GM21619 (cell line): ENCODE measurements around the gene MAGI2.
"Not testable (repeated sequence)": the region's sequence is repeated elsewhere in the genome, so short reads cannot be mapped to it uniquely, and the experiment has no call there.

Experiments
- ATAC-seq: cut with Tn5 transposase; IDR thresholded peaks from one replicate; pipeline ENCODE4 v1.9.1; 2021; ENCODE audit not compliant: unreplicated experiment

Gene MAGI2

DNA sequence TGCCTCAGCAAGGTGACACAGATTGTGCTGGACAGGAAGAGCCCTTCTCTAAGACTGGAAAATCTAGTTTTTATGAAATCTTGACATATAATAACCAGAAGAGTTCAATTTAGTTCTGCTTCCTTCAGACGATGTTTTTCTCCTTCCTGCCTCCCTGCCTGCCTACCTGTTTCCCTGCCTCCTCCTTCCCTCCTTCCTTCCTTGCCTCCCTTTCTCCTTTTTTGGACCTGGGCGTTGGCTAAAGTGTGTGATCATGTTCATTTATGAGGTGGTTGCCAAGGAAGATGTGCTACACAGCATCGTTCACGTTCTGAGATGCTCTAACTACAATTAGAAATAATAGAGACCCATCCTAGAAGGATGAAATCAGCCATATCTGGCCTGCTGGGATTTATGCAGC lies 1430.3 kb downstream of the MAGI2 start:
- ATAC-seq, result no peak

DNA sequence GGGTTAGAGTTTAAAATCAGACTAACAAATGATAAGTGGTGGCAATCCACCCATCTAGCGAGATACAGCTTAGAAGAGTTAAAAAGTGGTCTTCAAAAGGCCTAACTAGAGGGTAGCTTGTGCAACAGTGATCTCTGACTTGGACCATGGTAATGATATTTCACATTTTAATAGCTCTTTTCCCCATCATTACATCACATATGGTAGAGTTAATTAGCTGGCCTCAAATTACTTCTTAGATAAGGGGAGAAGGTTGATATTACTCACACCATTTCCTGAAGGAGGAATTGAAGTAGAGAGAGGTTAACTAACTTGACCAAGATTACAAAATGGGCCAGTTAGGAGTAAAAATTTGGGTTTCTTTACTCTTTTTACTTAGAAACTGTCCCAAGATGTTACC lies 1431.3 kb downstream of the MAGI2 start:
- no peak for ATAC-seq

GRCh38 chr7:78020874-78021249 lies 1432.6 kb downstream of the MAGI2 start:
- no peak for ATAC-seq

DNA sequence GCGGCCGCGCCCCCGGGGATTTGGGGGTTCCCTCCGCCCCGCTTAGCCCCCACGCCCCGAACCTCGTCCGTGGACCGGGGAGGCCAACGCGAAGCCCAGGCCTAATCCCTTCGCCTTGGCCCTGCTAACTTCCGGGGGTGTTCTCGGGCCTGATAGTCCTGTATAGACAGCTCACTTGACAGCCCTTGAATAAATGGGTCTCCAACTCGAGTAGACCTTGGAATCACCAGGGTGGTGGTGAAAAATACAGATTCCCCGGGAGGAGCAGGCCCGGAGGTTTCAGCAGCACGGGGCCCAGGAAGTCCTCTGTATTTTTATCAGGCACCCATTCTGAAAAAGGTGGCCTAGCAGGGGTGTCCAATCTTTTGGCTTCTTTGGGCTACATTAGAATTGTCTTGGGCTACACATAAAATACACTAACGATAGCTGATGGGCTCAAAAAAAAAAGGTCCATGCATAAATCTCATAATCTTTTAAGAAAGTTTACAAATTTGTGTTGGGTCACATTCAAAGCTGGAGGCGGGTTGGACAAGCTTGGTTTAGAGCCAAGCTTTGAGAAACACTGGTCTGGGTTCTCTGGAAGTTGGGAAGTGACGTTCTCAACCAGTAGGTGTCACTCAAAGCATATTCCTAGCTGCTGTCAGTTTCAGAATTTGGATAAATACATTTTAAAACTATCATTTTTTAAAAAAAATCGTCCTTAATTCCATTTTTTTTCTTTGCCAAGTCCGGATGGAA lies 1433.2 kb downstream of the MAGI2 start:
- ATAC-seq, result peak; percentile 44

DNA sequence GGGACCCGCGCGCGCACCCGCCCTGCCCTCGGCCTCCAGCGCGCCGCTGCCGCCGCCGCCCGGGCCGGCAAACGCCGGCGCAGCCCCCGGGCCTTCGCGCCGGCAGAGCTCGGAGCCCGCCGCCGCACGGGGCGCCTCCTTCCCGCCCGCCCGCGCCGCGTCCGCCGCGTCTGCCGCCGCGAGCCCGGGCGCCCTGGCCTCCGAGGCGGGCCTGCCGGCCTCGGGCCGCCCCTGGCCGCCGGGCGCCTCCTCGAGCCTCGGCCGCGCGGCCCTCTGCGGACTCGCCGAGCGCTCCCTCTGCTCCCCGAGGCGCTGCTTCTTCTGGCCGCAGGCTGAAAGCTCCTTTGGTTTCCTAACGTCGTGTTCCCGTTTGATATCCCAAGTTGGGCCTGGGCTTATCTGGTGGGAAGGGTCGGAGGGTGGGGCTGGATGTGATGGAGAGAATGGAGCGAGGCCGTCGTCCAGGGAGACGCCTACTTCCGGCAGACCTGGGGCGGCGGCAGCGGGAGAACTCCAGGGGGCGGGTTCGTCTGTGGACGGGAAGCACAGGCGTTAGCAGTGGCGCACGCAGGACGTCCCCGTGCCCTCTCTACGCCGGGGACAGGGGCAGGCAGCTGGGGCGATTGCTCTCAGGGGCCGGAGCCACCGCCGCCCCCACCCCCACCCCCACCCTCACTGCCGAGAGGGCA lies 1433.9 kb downstream of the MAGI2 start:
- peak; percentile 87 for ATAC-seq

GRCh38 chr7:78018641-78019446 lies 1434.6 kb downstream of the MAGI2 start:
- no peak for ATAC-seq

DNA sequence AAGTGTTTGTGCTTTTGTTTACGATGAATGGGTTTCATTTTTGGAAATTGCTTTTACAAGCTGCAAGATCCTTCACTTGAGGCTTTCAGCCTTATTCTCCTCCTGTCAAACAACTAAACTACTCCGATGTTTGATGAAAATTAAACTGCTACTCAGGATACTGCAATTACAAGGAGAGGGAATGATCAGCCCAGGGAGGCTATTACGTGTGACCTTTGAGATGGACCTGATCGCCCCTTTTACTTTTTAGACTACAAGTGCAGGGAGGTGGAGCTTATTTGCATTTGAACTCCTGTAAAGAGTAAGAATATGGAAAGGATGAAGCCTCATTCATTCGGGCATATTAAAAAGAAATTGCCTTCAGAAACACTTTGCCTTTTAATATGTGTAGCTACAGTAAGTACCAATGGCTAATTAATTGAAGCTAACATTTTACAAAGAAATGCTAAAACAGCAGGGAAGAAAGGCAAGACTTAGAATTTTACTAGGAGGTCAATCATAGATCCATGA lies 1435.8 kb downstream of the MAGI2 start:
- ATAC-seq, result no peak

DNA sequence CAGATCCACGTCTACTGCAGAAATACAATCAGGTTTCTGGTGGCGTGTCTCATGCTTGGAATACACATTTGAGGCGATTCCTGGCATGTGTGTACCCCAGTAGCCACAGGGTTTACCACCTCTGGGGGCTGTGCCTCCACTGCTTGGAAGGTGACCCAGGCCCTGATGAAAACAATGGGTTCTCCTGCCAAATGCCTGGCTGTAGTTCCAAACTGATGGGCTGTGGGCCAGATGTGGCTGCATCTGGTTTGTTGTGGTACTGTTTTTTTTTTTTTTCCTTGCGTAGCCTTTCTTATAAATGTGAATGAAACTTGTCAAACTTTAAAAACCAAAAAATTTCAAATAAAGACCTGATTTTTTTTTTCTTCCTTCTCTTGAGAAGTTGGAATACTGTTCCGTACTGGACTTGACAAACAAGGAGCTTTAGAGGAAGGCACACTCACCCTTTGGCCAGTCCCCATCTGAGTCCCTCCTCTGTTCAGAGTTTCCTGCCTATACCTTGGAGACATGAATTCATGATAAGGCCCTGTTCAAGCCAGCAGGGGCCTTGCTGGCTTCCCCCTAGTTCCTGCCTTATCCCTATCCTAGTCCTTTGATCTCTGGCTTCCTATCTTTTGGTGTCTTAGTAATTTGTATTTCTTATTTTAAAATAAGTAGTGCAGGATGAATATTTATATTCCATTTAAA lies 1437.8 kb downstream of the MAGI2 start:
- no peak for ATAC-seq

DNA sequence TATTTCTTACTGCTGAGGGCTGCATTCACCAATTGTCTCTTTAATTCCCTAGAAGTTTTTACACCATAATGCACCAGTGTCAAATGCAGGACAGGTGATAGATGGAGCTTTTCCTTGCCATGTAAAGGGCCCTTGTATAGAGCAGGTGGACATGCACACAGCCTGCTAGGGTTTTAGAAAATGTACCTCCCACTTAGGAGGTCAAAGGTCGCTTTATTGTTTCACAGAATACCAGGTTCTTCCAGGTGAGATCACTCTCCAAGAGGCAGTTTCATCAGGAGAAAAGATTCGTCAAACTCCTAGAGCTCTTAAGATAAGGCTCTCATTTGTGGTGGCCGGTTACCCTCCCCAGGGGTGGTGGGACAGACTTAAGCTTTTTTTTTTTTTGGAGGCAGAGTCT lies 1439.1 kb downstream of the MAGI2 start:
- ATAC-seq, result no peak

- ATAC-seq, result no peak
These were observed 1440.1 kb downstream of the MAGI2 start for GRCh38 chr7:78013386-78013785.

DNA sequence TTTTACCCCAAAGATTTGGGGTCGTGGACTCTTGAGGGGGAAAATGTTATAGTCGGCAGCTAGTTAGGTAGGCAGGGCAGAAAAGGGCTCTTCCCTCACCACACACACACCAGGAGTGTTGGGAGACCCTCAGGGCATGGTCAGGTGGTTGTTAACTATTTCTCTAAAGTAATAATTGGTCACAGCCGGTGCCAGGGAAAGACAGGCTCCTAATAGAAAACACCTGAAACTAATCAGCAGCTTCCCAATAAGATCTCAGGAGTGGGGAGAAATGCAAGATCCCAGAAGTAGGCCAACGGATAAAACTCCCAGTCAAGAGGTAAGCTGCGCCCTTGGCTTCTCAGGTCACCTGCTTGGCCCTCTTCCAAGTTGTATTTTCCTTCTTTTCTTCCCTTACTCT lies 1441.8 kb downstream of the MAGI2 start:
- no peak for ATAC-seq

GRCh38 chr7:78007231-78007630 lies 1446.2 kb downstream of the MAGI2 start:
- no peak for ATAC-seq

- ATAC-seq, result no peak
These were observed 1447.3 kb downstream of the MAGI2 start for GRCh38 chr7:78006063-78006755.

- ATAC-seq, result no peak
These were observed 1450.8 kb downstream of the MAGI2 start for GRCh38 chr7:78002715-78003114.

- no peak for ATAC-seq
These were observed 1451.4 kb downstream of the MAGI2 start for GRCh38 chr7:78002021-78002420.

- not testable (repeated sequence) for ATAC-seq
These were observed 1454.3 kb downstream of the MAGI2 start for GRCh38 chr7:77999168-77999567.

DNA sequence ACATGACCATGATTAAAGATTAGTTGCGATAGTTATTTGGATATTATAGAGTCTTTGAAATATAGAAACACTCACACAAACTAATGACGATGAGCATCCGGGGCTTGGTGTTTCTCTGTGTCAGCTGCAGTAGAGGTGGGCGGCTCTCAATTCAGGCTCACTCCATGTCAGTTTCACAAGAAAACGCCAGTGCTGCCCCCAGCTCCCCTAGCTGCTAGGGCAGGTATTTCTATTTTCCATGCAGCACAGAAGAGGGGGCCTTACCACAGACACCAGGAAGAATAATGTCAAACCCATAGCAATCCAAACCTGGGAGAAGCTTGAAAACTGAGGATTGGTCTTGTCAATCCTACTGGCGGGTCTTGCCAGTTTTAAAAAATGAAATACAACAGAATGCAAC lies 1457.8 kb downstream of the MAGI2 start:
- no peak for ATAC-seq

DNA sequence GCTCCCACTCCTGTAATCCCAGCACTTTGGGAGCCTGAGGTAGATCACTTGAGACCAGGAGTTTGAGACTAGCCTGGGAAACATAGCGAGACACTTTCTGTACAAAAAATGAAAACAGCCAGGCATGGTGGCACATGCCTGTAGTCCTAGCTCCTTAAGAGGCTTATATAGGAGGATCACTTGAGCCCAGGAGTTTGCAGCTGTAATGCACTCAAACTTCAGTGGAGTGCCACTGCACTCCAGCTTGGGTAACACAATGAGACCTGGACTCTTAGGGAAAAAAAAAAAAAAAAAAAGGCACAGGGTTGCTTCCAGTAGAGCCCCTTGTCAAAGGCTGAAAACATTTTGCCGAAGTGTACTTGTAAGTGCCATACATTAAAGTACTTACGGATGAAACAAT lies 1459.6 kb downstream of the MAGI2 start:
- no peak for ATAC-seq

DNA sequence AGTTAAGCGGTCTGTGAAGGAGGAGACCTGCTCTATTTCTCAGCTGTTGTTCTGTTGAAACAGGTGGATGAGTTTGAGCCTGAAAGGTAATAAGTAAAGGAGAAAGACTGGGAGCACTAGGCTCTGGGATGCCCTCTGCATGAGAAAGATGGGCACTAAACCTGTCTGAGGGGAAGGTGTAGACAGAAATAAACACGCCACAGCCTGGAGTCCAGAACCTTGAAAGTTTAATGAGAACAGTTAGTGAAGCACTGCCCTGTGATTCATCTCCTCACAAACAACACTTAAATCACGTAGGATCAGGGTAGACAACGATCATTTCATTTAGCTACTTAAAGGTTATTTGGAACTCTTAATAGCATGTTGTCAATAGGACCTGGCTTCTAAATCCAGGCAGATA lies 1461.8 kb downstream of the MAGI2 start:
- no peak for ATAC-seq

- ATAC-seq, result no peak
These were observed 1463.4 kb downstream of the MAGI2 start for GRCh38 chr7:77989981-77990566.
